HG03439 (cell line): Measurements from ENCODE around the gene RAB40B.

Experiments
- ATAC-seq: cut with Tn5 transposase; IDR thresholded peaks from one replicate; pipeline ENCODE4 v1.9.1; 2021; ENCODE audit warnings: mild to moderate bottlenecking, moderate library complexity; ENCODE audit not compliant: unreplicated experiment

Gene RAB40B

DNA sequence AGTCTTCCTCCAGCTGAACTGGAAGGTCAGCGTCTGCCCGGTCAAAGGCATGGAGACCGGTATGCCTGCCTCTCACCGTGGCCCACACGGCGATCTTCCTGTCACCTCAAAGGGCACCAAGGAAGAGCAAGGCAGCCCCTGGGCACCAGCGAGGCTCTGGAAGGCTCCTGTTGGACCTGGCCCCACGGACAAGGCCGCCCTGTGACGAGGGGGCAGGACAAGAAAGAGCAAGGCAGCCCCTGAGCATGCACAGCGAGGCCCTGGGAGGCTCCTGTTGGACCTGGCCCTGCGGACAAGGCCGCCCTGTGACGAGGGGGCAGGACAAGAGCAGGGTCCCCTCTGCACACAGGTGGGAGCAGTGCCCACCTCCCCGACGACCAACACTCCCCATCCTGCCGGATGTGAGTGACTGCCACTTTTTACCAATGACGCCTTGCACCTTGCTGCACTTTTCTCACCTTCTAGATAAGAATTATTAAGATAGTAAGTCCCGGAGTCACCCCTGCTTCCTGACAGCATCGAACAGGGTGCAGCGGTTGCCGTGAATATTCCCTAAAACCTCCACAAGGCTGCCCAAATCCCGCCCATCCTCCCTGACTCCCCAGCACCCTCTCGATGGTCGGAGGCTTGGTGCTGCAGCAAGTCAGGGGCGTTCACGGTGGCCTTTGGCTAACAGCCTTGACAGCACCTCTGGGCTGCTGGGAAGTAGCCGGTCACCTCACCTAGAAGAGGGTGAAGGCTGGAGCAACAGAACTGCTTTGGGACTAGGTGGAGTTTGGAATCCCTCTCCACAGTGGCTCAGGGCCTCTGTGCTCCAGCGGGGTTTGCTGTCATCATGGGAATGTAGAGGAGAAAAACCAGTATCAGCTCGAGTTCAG lies 44.6 kb downstream of the RAB40B start:
- no peak for ATAC-seq

DNA sequence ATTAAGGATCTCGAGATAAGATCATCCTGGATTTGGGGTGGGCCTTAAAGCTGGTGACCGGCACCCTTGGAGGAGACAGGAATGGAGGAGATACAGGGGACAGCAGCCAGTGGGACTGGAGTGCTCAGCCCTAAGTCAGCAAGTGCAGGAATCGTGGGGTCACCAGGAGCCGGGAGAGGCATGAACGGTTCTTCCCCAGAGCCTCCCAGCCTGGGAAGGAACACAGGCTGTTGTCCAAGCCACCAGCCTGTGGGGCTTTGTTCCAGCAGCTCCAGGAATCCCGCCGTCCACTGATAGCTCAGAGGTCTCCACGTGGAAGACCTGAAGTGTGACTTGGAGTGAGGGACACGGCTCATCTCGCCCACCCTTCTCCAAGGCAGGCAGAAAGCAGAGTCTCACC lies 47.8 kb downstream of the RAB40B start:
- no peak for ATAC-seq

DNA sequence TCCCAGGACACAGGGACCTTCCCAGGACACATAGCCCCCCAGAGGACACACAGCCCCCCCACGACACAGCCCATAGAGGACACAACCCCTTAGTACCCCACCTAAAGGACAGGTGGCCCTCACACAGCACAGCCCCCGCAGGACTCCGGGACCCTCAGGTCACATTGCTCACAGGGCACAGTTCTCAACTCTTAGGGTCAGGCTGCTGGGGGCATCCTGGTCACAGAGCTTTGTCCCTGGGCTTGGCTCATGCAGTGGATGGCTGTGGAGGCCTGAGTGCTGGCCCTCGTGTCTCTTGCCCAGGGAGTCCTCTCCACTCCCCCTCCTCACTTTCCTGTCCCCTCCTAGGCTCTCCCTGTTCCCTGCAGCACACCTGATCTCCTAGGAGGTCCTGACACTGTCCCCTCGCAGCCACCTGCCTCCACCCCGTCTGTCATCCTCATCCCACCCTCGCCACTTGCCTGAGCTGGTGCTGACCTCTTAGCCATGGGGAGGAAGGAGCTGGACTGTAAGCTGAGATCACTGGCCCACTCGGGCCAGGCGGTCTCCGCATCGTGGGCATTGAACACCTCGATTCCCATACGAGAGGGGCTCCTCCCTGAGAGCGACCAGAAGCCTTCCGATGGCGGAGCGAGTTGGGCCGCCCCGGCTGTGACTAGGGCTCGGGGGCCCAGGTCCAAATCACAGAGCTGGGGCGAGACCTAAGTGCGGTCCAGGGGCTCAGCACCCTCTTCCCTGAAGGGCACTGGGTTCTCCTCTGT lies 48.8 kb downstream of the RAB40B start:
- no peak for ATAC-seq

DNA sequence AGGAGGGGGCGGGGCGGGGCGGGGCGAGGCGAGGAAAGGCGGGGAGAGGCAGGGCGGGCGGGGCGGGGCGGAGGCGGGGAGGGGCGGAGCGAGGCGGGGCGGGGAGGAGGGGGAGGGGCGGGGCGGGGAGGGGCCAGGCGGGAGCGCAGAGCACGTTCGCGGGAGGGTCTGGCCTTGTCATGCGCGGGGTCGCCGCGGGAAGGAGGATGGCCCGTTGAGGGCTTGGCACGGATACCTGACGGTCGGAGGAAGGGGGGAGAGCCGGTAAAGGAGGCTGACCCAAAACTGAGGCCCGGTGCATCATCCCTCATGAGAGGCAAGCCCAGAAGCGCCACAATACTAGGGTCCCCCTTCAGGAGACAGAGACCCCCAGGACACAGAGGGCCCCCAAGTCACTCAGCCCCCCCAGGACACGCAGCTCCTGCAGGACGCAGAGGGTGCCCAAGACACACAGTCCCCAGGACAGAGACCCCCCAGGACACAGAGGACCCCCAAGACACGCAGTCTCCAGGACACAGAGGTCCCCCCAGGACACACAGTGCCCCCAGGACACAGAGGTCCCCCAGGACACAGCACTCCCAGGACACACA lies 49.7 kb downstream of the RAB40B start:
- no peak for ATAC-seq

DNA sequence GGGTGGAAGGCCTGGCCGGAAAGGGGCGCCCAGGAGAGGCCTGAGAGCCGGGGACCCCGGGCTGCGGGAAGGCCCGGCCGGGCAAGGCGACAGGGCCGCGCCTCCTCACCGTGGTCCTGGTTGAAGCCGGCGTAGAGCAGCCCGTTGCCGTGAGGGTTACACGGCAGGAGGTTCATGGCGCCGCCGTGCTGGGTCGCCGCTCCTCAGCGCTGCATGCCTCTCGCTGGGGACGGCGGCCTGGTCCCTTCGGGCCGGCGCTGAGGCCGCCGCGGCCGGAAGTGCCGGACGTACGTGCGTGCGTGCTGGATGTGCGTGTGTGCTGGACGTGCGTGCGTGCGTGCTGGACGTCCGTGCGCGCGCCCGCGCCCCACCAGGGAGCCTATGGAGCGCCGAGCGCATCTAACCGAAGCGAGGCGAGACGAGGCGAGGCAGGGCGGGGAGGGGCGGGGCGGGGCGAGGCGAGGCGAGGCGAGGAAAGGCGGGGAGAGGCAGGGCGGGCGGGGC lies 50.3 kb downstream of the RAB40B start, which contains the start of gene WDR45B:
WDR45B (minus strand) TSS at position 280 of the 504 bp plus-strand sequence; CDS start at position 176, 104 bp downstream.
- ATAC-seq: peak; percentile 74

DNA sequence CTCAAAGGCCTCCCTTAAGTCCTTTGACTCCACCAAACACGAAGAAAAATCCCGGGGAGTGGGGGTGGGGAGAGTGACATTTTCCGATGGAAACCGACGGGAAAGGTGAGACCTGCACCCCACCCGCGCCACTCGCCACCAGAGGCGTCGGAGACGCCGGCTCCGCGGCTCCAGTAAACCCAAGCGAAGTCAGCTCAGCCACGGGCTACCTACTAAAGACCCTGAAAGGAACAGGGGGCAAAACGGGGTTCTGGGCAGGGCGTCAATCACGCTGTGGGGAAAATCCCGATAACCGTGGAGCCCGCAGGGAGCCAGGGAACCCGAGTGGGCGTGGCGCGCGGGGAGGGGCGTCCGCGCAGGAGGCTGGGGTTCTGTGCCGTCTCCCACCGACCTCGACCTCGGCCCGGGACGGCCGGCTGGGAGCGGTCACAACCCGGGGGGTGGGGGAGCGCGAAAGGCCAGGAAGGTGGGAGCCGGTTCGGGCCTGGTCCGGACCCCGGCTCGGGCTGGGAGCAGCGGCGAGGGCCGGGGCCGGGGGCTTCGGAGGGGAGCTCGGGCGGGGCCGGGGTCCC lies 50.8 kb downstream of the RAB40B start:
- peak; percentile 31 for ATAC-seq

DNA sequence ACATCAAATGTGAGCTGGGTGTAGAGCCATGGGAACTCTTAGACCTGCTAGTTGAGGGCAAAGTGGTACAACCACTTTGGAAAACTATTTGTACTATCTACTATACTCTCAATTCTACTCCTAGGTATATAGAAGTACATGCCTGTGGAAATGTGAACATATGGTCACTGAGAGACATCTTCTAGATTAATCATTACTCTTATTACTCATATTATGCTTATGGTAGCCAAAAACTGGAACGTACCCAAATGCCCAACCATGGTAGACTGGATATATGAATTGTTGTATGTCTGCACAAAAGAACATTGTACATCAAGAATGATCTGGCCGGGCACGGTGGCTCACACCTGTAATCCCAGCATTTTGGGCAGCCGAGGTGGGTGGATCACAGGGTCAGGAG lies 53.0 kb downstream of the RAB40B start:
- ATAC-seq: no peak

DNA sequence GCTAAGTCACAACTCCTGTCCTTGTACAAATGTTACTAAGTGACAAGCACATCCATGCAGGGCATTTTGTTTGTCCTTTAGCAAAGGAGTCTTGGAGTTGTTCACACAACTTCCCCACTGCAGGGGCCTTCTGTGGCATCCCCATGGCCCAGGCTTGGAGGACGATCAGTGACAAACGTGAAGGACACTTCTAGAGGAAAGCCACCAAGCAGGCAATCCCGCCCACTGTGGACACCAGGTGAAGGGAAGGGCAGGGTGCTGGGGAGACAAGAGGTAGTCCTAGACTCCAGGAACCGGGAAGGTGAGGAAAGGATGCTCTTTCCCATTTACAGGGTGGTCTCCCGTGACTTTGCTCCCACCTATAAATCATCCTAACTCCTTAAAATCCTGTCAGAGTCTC lies 54.4 kb downstream of the RAB40B start:
- ATAC-seq: no peak

DNA sequence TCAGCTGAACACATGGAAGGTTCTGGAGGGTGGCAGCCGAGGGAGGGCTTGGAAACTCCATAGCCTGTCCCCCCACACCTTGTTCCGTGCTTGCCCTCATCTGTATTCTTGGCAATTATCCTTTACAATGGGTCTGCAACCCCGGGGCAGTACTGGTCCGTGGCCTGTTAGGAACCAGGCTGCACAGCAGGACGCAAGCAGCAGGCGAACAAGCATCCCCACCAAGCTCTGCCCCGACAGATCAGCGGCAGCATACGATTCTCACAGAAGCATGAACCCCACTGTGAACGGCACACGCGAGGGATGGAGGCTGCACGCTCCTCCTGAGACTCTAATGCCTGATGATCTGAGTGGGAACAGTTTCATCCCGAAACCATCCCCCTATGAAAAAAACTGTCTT lies 56.5 kb downstream of the RAB40B start:
- ATAC-seq: no peak

DNA sequence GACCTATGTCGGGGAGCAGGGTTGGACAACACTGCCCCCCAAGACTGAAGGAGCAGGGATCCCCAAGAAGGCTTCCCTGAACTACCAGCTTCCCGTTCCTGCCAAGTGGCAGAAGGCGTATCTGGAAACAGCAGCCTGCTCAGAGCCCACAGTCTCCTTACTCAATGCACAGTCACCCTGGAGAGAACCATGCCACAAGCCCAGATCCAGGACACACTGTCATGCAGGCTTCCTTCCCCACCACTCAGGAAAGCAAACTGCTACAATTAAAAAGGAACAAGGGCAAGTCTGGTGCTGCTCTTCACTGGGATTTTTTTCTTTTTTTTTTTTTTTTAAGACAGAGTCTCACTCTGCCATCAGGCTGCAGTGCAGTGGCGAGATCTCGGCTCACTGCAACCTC lies 58.5 kb downstream of the RAB40B start:
- ATAC-seq: no peak

DNA sequence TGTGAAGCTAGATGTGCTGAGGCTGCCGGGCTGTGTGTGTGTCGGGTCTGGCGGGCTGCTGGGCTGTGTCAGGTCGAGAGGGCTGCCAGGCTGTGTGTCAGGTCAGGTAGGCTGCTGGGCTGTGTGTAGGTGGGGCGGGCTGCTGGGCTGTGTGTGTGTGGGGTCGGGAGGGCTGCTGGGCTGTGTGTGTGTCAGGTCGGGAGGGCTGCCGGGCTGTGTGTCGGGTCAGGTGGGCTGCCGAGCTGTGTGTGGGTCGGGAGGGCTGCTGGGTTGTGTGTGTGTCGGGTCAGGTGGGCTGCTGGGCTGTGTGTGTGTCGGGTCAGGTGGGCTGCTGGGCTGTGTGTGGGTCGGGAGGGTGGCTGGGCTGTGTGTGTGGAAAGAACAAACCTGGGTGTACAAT lies 58.9 kb downstream of the RAB40B start:
- no peak for ATAC-seq

DNA sequence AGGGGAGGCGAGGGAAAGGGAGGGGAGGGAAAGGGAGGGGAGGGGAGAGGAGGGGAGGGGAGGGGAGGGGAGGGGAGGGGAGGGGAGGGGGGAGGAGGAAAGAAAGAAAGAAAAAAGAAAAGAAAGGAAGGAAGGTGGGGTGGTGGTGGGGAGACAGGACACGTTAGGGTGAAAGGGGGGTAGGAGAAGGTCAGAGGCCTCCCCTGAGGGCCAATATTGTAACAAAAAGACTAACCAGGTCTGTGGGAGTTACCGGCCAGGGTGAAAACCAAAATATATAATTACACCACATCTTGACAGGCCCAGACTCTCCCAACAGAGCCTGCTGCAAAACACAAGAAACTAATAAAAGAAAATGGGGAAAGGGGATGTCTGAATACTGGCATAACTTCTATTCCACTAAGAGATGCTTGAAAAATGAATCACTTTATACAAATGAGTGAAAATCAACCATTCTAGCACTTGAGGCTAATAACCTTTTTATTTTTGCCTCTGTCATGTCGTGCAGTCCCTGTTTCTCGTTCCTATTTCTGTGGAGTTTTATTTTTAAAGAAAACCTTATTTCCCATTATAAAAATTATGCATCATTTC lies 60.2 kb downstream of the RAB40B start:
- ATAC-seq: no peak

DNA sequence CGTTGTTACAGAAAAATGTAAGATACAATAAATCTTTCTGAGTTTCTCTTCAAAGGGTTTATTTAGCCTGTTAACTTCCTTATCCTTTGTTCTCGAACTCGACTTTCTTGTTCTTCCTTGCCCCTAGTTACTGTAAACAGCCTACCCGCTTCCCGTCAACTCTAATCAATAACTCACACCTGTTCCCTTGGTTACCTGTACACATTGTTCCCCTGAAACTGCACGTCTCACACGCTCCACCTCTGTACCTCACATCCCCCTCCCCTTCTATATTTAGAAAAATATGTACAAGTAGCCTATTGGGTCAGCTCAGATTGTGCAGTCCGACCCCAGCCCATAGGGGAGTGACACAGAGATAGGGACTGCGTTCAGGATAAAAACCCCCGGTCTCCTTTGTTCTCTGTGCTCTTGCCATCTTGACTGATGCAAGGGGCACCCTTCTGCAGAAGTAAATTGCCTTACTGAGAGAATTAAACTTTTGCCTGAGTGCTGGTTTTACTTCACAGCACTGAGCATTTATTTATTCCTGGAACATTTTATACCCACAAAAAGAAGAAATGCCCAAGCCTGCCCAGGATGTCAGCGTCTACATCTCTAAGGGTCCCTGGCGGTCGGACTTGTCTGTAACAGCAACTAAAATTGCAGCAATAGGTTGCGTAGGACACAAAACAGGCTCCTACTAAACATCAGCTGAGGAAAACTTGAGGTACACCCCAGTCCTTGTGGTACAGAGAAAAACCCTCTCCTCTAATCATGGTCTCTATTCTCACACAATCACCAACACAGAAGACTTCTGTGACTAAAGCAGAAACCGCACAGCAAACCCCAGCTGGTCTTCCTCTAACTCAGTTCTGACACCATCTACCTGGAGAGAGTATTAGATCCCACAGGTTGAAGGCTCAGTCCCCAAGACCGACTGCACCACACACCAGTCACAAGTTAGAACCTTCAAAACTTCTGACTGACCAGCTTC lies 61.6 kb downstream of the RAB40B start:
- ATAC-seq: no peak

DNA sequence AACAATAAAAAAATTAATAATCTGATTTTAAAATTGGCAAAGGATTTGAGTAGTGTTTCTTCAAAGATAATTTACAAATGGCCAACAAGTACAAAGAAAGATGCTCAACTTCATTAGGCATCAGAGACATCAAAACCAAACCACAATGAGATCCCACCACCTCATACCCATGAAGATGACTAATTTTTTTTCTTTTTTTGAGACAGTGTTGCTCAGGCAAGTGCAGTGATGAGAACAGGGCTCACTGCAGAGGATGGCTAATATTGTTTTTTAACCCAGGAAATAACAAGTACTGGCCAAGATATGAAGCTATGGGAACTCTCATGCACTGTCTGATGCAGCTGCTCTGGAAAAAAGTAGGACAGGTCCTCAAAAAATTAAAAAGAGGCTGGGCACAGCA lies 65.2 kb downstream of the RAB40B start:
- no peak for ATAC-seq

DNA sequence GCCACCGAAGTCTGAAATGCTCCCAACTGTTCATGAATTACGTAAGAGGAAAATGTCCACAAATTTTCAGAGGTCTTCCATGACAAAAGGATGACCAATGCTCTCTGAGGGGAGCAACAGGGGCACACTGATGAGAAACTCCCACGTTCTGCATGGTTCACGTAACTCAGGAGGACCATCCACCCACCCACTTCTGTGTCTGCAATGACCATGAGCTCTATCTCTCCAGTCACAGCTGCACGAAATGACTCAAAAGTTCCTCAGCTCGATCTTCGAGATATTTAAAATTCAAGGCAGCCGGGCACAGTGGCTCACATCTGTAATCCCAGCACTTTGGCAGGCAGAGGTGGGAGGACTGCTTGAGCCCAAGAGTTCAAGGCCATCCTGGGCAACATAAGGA lies 66.0 kb downstream of the RAB40B start:
- peak; percentile 65 for ATAC-seq

DNA sequence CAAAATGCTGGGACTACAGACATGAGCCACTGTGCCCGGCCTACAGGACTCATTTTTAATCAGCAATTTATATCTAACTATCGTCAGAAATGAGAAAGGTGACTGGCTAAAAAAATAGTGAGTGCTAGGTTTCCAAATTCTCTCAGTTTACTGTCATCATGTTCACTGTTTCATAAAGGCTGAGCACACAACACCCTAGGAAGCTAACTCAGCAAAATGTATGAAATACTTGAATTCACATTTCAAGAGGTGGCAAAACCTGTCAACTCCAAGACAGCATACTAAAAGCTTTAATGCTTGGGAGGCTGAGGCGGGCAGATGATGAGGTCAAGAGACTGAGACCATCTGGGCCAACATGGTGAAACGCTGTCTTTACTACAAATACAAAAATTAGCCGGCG lies 67.0 kb downstream of the RAB40B start:
- no peak for ATAC-seq

DNA sequence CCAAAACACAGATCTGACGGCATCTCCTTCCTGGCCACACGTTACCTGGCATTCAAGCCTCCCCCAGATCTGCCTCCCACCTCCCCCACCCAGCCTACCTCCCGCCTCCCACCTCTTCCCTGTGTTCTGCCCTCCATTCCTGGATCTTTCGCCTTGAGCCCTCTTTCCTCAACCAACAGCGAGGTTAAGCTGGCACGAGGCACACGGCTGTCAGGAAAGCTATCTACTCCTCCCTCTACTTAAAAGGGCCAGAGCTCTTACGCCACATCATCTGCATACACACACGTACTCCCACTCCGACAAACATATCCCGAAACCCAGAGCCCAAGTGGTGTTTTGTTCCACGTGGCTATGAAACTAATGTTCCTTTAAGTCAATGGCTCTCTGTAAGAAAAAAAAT lies 68.3 kb downstream of the RAB40B start:
- ATAC-seq: no peak

DNA sequence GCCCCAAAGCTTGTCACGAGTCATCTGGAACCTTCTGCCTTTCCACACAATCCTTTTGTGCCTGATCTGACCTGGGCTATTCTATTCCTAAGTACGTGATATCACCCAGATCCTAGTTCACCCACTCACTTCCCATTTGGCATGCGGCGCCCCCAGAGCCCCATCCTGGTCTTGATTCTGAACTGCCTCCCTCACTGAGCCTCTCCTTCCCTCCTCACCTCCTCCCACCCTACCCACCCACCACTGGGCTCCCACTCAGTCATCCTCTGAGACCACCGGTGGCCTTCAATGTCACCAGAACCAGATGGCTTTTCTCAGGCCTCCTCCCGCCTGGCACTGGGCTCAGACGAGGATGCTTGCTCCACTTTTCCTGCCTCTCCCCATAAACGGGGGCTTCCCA lies 68.8 kb downstream of the RAB40B start:
- ATAC-seq: no peak

DNA sequence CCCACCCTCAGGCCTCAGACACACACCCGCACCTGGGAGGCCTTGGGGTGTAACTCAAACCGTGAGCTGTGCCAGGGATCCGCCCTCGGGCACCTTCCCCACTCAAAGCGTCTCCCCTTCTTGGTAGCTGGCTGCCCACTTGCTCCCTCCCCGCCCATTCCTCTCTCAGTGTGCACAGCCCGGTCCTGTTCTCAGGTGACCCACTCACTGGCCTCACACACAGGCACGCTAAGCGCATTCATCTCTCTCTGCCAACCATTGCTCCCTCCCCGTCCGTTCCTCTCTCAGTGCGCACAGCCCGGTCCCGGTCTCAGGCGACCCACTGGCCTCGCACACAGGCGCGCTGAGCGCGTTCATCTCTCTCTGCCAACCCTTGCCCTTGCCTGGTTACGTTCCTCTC lies 71.1 kb downstream of the RAB40B start:
- no peak for ATAC-seq

DNA sequence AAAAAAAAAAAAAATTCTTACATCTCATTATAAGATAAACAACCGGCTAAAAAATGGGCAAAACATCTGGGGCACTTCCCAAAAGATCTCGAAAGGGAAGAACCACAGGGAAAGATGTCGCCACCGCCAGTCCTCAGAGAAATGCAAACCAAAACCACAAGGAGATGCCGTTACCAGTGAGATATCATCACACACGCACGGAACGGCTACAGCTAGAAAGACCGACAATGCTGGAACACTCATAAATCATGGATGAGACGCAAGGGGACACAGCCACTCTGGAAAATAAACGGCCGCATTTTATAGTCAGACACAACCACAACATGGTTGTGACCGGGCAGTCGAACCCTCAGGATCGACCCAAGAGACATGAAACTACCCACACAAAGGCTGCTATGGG lies 74.8 kb downstream of the RAB40B start:
- no peak for ATAC-seq
